HEK293T (cell line): ENCODE measurements around the gene RPS6KB1.
"Not testable (repeated sequence)": the region's sequence is repeated elsewhere in the genome, so short reads cannot be mapped to it uniquely, and the experiment has no call there.

ENCODE experiments used
- BHLHE40 ChIP-seq: fragments of 450-650 bp; IDR thresholded peaks from 2 replicates; pipeline ENCODE4 v1.6.1; 2016; ENCODE audit warnings: mild to moderate bottlenecking, moderate library complexity, borderline replicate concordance
- CTBP1 ChIP-seq: fragments of 450-650 bp; IDR thresholded peaks from 2 replicates; pipeline ENCODE4 v1.6.1; 2016; ENCODE audit warnings: borderline replicate concordance
- ELF4 ChIP-seq: fragments of 450-650 bp; IDR thresholded peaks from 2 replicates; pipeline ENCODE4 v1.6.1; 2017; ENCODE audit warnings: antibody characterized with exemption
- FOXA1 ChIP-seq: fragments of 450-650 bp; IDR thresholded peaks from 2 replicates; pipeline ENCODE4 v1.6.1; 2016; ENCODE audit warnings: mild to moderate bottlenecking
- FOXK2 ChIP-seq: fragments of 450-650 bp; IDR thresholded peaks from 2 replicates; pipeline ENCODE4 v1.6.1; 2016; ENCODE audit warnings: mild to moderate bottlenecking
- FOXM1 ChIP-seq: fragments of 450-650 bp; IDR thresholded peaks from 2 replicates; pipeline ENCODE4 v1.6.1; 2017; ENCODE audit warnings: mild to moderate bottlenecking, borderline replicate concordance
- HDGF ChIP-seq: fragments of 450-650 bp; IDR thresholded peaks from 2 replicates; pipeline ENCODE4 v1.6.1; 2017; ENCODE audit warnings: antibody characterized with exemption, borderline replicate concordance
- L3MBTL2 ChIP-seq: fragments of 450-650 bp; conservative IDR thresholded peaks from 2 replicates; pipeline ENCODE4 v1.6.1; 2016; ENCODE audit warnings: mild to moderate bottlenecking
- SP1 ChIP-seq: fragments of 450-650 bp; IDR thresholded peaks from 2 replicates; pipeline ENCODE4 v1.6.1; 2017
- SUZ12 ChIP-seq: fragments of 450-650 bp; IDR thresholded peaks from 2 replicates; pipeline ENCODE4 v1.6.1; 2016; ENCODE audit warnings: mild to moderate bottlenecking
- TF ChIP-seq, protein P1 (sequence below): fragments of 450-650 bp; IDR thresholded peaks from 2 replicates; pipeline ENCODE4 v1.6.1; 2016

- not testable (repeated sequence) for TF ChIP-seq L3MBTL2, HDGF, SUZ12, FOXM1, FOXK2, CTBP1, ELF4, BHLHE40, SP1, FOXA1
- TF ChIP-seq, protein P1, sequence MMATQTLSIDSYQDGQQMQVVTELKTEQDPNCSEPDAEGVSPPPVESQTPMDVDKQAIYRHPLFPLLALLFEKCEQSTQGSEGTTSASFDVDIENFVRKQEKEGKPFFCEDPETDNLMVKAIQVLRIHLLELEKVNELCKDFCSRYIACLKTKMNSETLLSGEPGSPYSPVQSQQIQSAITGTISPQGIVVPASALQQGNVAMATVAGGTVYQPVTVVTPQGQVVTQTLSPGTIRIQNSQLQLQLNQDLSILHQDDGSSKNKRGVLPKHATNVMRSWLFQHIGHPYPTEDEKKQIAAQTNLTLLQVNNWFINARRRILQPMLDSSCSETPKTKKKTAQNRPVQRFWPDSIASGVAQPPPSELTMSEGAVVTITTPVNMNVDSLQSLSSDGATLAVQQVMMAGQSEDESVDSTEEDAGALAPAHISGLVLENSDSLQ, result not testable (repeated sequence)
Measured at GRCh38 chr17:59940697-59941096, 47.8 kb downstream of the RPS6KB1 start.
